HEK293 (cell line): Measurements from ENCODE around the gene RTN1.

Source experiments
- IKZF3 ChIP-seq: fragments of 450-650 bp; IDR thresholded peaks from 2 replicates; pipeline ENCODE4 v1.5.0; 2018; ENCODE audit warnings: missing biosample characterization, mild to moderate bottlenecking, missing genetic modification characterization, moderate library complexity
- PRDM1 ChIP-seq: fragments of 450-650 bp; formaldehyde crosslinking; IDR thresholded peaks from 2 replicates; pipeline ENCODE4; 2016; ENCODE audit warnings: missing biosample characterization, missing genetic modification characterization
- RBAK ChIP-seq: fragments of 450-650 bp; formaldehyde crosslinking; IDR thresholded peaks from 2 replicates; pipeline ENCODE4 v1.5.1; 2016; ENCODE audit warnings: missing biosample characterization, missing genetic modification characterization
- SP2 ChIP-seq: fragments of 450-650 bp; formaldehyde crosslinking; IDR thresholded peaks from 2 replicates; pipeline ENCODE4 v1.5.1; 2016; ENCODE audit warnings: missing biosample characterization, missing genetic modification characterization
- ZBTB8A ChIP-seq: fragments of 450-650 bp; formaldehyde crosslinking; IDR thresholded peaks from 2 replicates; pipeline ENCODE4 v1.5.1; 2016; ENCODE audit warnings: missing biosample characterization, missing genetic modification characterization
- ZFP69B ChIP-seq: fragments of 450-650 bp; formaldehyde crosslinking; IDR thresholded peaks from 2 replicates; pipeline ENCODE4 v1.5.1; 2016; ENCODE audit warnings: missing biosample characterization, missing genetic modification characterization
- ZNF157 ChIP-seq: fragments of 450-650 bp; formaldehyde crosslinking; IDR thresholded peaks from 2 replicates; pipeline ENCODE4 v1.5.1; 2016; ENCODE audit warnings: missing biosample characterization, missing genetic modification characterization
- ZNF175 ChIP-seq: fragments of 450-650 bp; formaldehyde crosslinking; IDR thresholded peaks from 2 replicates; pipeline ENCODE4 v1.5.1; 2016; ENCODE audit warnings: missing biosample characterization, missing genetic modification characterization
- ZNF202 ChIP-seq: fragments of 450-650 bp; formaldehyde crosslinking; IDR thresholded peaks from 2 replicates; pipeline ENCODE4 v1.5.1; 2016; ENCODE audit warnings: missing biosample characterization, missing genetic modification characterization, borderline replicate concordance
- ZNF214 ChIP-seq: fragments of 450-650 bp; formaldehyde crosslinking; IDR thresholded peaks from 2 replicates; pipeline ENCODE4 v1.5.1; 2017; ENCODE audit warnings: missing biosample characterization, mild to moderate bottlenecking, missing genetic modification characterization, borderline replicate concordance
- ZNF404 ChIP-seq: fragments of 450-650 bp; formaldehyde crosslinking; IDR thresholded peaks from 2 replicates; pipeline ENCODE4 v1.5.1; 2017; ENCODE audit warnings: missing biosample characterization, missing genetic modification characterization
- ZNF501 ChIP-seq: fragments of 450-650 bp; formaldehyde crosslinking; IDR thresholded peaks from 2 replicates; pipeline ENCODE4 v1.5.1; 2016; ENCODE audit warnings: missing biosample characterization, missing genetic modification characterization
- ZNF558 ChIP-seq: fragments of 450-650 bp; formaldehyde crosslinking; IDR thresholded peaks from 2 replicates; pipeline ENCODE4 v1.5.1; 2016; ENCODE audit warnings: missing biosample characterization, missing genetic modification characterization
- ZNF571 ChIP-seq: fragments of 450-650 bp; formaldehyde crosslinking; IDR thresholded peaks from 2 replicates; pipeline ENCODE4 v1.5.0; 2017; ENCODE audit warnings: missing biosample characterization, missing genetic modification characterization
- ZNF623 ChIP-seq: fragments of 450-650 bp; formaldehyde crosslinking; IDR thresholded peaks from 2 replicates; pipeline ENCODE4 v1.5.1; 2016; ENCODE audit warnings: missing biosample characterization, missing genetic modification characterization
- ZNF670 ChIP-seq: fragments of 450-650 bp; formaldehyde crosslinking; IDR thresholded peaks from 2 replicates; pipeline ENCODE4 v1.5.1; 2016; ENCODE audit warnings: missing biosample characterization, missing genetic modification characterization, low read depth
- ZNF677 ChIP-seq: fragments of 450-650 bp; IDR thresholded peaks from 2 replicates; pipeline ENCODE4 v1.5.0; 2018; ENCODE audit warnings: missing biosample characterization, mild to moderate bottlenecking, missing genetic modification characterization, moderate library complexity
- TF ChIP-seq, protein P1 (sequence below): fragments of 450-650 bp; formaldehyde crosslinking; IDR thresholded peaks from 2 replicates; pipeline ENCODE4 v1.5.1; 2017; ENCODE audit warnings: missing biosample characterization, mild to moderate bottlenecking, missing genetic modification characterization, moderate library complexity
- TF ChIP-seq, protein P2 (sequence below): fragments of 450-650 bp; formaldehyde crosslinking; IDR thresholded peaks from 2 replicates; pipeline ENCODE4 v1.5.1; 2016; ENCODE audit warnings: missing biosample characterization, missing genetic modification characterization, low read depth
- TF ChIP-seq, protein P3 (sequence below): fragments of 450-650 bp; formaldehyde crosslinking; IDR thresholded peaks from 2 replicates; pipeline ENCODE4 v1.5.1; 2016; ENCODE audit warnings: missing biosample characterization, missing genetic modification characterization
- TF ChIP-seq, protein P4 (sequence below): IDR thresholded peaks from 2 replicates; pipeline ENCODE4 v1.6.1; 2011; ENCODE audit warnings: mild to moderate bottlenecking, low read depth, low read length, borderline replicate concordance
- TF ChIP-seq, protein P5 (sequence below): fragments of 450-650 bp; formaldehyde crosslinking; IDR thresholded peaks from 2 replicates; pipeline ENCODE4 v1.5.1; 2016; ENCODE audit warnings: missing biosample characterization, missing genetic modification characterization
- TF ChIP-seq, protein P6 (sequence below): fragments of 450-650 bp; formaldehyde crosslinking; IDR thresholded peaks from 2 replicates; pipeline ENCODE4 v1.5.1; 2016; ENCODE audit warnings: missing biosample characterization, missing genetic modification characterization, borderline replicate concordance
- TF ChIP-seq, protein P7 (sequence below): fragments of 450-650 bp; formaldehyde crosslinking; IDR thresholded peaks from 2 replicates; pipeline ENCODE4 v1.5.1; 2016; ENCODE audit warnings: missing biosample characterization, missing genetic modification characterization
- TF ChIP-seq, protein P8 (sequence below): fragments of 450-650 bp; formaldehyde crosslinking; IDR thresholded peaks from 2 replicates; pipeline ENCODE4 v1.5.1; 2017; ENCODE audit warnings: missing biosample characterization, missing genetic modification characterization

RTN1 gene

DNA sequence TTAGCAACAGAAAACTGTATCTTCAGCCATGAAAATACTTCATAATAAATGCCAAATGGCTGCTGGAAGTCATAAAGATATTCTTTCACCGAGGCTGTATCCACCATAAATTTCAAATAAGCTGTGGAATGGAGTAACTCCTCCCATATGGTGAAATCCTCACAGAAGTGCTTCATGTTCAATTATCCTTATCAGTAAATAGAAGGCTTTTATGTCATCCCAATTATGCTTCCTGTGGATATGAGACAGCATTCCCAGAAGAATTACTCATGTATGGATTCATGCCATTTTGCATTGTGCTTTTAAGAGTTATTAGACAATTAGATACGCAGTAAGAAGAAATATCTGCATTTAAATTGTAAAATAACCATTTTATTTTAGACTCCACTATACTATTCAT is 99.0 kb downstream of the RTN1 start (continued):
- TF ChIP-seq, protein P1, sequence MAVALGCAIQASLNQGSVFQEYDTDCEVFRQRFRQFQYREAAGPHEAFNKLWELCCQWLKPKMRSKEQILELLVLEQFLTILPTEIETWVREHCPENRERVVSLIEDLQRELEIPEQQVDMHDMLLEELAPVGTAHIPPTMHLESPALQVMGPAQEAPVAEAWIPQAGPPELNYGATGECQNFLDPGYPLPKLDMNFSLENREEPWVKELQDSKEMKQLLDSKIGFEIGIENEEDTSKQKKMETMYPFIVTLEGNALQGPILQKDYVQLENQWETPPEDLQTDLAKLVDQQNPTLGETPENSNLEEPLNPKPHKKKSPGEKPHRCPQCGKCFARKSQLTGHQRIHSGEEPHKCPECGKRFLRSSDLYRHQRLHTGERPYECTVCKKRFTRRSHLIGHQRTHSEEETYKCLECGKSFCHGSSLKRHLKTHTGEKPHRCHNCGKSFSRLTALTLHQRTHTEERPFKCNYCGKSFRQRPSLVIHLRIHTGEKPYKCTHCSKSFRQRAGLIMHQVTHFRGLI (tag by site-specific recombination): peak; percentile 31; the same call in 1 of the 2 replicates
- TF ChIP-seq ZNF558 (tag by site-specific recombination): no peak
- TF ChIP-seq, protein P2, sequence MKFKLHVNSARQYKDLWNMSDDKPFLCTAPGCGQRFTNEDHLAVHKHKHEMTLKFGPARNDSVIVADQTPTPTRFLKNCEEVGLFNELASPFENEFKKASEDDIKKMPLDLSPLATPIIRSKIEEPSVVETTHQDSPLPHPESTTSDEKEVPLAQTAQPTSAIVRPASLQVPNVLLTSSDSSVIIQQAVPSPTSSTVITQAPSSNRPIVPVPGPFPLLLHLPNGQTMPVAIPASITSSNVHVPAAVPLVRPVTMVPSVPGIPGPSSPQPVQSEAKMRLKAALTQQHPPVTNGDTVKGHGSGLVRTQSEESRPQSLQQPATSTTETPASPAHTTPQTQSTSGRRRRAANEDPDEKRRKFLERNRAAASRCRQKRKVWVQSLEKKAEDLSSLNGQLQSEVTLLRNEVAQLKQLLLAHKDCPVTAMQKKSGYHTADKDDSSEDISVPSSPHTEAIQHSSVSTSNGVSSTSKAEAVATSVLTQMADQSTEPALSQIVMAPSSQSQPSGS: no peak
- TF ChIP-seq, protein P3, sequence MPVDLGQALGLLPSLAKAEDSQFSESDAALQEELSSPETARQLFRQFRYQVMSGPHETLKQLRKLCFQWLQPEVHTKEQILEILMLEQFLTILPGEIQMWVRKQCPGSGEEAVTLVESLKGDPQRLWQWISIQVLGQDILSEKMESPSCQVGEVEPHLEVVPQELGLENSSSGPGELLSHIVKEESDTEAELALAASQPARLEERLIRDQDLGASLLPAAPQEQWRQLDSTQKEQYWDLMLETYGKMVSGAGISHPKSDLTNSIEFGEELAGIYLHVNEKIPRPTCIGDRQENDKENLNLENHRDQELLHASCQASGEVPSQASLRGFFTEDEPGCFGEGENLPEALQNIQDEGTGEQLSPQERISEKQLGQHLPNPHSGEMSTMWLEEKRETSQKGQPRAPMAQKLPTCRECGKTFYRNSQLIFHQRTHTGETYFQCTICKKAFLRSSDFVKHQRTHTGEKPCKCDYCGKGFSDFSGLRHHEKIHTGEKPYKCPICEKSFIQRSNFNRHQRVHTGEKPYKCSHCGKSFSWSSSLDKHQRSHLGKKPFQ (tag by site-specific recombination): no peak
- TF ChIP-seq PRDM1: no peak
- no peak for TF ChIP-seq ZNF404 (tag by site-specific recombination)
- TF ChIP-seq ZNF670 (tag by site-specific recombination): no peak
- TF ChIP-seq ZNF501 (tag by site-specific recombination): no peak
- TF ChIP-seq, protein P4, sequence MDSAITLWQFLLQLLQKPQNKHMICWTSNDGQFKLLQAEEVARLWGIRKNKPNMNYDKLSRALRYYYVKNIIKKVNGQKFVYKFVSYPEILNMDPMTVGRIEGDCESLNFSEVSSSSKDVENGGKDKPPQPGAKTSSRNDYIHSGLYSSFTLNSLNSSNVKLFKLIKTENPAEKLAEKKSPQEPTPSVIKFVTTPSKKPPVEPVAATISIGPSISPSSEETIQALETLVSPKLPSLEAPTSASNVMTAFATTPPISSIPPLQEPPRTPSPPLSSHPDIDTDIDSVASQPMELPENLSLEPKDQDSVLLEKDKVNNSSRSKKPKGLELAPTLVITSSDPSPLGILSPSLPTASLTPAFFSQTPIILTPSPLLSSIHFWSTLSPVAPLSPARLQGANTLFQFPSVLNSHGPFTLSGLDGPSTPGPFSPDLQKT: no peak
- TF ChIP-seq ZNF571 (tag by site-specific recombination): no peak
- TF ChIP-seq ZNF623 (tag by site-specific recombination): no peak
- no peak for TF ChIP-seq ZNF175
- TF ChIP-seq, protein P5, sequence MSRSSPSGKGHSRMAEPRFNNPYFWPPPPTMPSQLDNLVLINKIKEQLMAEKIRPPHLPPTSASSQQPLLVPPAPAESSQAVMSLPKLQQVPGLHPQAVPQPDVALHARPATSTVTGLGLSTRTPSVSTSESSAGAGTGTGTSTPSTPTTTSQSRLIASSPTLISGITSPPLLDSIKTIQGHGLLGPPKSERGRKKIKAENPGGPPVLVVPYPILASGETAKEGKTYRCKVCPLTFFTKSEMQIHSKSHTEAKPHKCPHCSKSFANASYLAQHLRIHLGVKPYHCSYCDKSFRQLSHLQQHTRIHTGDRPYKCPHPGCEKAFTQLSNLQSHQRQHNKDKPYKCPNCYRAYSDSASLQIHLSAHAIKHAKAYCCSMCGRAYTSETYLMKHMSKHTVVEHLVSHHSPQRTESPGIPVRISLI (tag by site-specific recombination): no peak
- no peak for TF ChIP-seq RBAK (tag by site-specific recombination)
- TF ChIP-seq SP2 (tag by site-specific recombination): no peak
- no peak for TF ChIP-seq ZNF677
- TF ChIP-seq IKZF3: 0 out of 2 replicates have a peak, but pooled peaks have one; percentile 14
- TF ChIP-seq ZNF214 (tag by site-specific recombination): no peak
- TF ChIP-seq ZNF157: no peak
- no peak for TF ChIP-seq ZFP69B (tag by site-specific recombination)
- peak; percentile 33; the same call in 1 of the 2 replicates for TF ChIP-seq ZBTB8A (tag by site-specific recombination)
- TF ChIP-seq, protein P6, sequence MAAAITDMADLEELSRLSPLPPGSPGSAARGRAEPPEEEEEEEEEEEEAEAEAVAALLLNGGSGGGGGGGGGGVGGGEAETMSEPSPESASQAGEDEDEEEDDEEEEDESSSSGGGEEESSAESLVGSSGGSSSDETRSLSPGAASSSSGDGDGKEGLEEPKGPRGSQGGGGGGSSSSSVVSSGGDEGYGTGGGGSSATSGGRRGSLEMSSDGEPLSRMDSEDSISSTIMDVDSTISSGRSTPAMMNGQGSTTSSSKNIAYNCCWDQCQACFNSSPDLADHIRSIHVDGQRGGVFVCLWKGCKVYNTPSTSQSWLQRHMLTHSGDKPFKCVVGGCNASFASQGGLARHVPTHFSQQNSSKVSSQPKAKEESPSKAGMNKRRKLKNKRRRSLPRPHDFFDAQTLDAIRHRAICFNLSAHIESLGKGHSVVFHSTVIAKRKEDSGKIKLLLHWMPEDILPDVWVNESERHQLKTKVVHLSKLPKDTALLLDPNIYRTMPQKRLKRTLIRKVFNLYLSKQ: no peak
- no peak for TF ChIP-seq ZNF202 (tag by site-specific recombination)
- TF ChIP-seq, protein P7, sequence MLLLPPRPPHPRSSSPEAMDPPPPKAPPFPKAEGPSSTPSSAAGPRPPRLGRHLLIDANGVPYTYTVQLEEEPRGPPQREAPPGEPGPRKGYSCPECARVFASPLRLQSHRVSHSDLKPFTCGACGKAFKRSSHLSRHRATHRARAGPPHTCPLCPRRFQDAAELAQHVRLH (tag by site-specific recombination): no peak
- TF ChIP-seq, protein P8, sequence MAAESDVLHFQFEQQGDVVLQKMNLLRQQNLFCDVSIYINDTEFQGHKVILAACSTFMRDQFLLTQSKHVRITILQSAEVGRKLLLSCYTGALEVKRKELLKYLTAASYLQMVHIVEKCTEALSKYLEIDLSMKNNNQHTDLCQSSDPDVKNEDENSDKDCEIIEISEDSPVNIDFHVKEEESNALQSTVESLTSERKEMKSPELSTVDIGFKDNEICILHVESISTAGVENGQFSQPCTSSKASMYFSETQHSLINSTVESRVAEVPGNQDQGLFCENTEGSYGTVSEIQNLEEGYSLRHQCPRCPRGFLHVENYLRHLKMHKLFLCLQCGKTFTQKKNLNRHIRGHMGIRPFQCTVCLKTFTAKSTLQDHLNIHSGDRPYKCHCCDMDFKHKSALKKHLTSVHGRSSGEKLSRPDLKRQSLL (tag by site-specific recombination): no peak
